GM12878 (cell line): ENCODE results near the gene CCDC149. TPM values are rescaled to one million over a fixed set of nuclear protein-coding genes. Genes with fewer than 3 reads are reported as not detected.

Experiments used
- RAD51 ChIP-seq: fragments of 450-650 bp; IDR thresholded peaks from 2 replicates; pipeline ENCODE4 v1.6.1; 2016; ENCODE audit warnings: moderate library complexity, mild to moderate bottlenecking, inconsistent platforms
- polyA plus RNA-seq, 11 experiments: library from polyadenylated mRNA; depleted of rRNA in 4 of 11; unstranded in 6 of 11; stranded (reverse) in 5 of 11; fragments of >200 nt; fragmentation: Nextera tagmentation in 4 of 11; fragmentation: Illumina TruSeq in 1 of 11; extraction: Ambion mirVana in 4 of 11; extraction: Trizol in 1 of 11; gene quantifications; 1 replicate in 1 of 11; 2 replicates in 10 of 11; pipeline versions ENCODE4 v1.2.1 to v1.2.3, GENCODE V29; 2011 to 2016; ENCODE audit warnings: inconsistent platforms in 2 of 11, missing spikeins in 2 of 11, low read depth in 1 of 11
- total RNA-seq, 4 experiments: library from RNA; depleted of rRNA in 3 of 4; stranded (reverse); fragments of >200 nt in 3 of 4; fragmentation: Illumina TruSeq in 1 of 4; extraction: Trizol in 1 of 4; gene quantifications; 2 replicates each; pipeline versions ENCODE4 v1.2.1 to v1.2.3, GENCODE V29; 2013 to 2021
- TF ChIP-seq, protein P1 (sequence below): fragments of 450-650 bp; IDR thresholded peaks from 2 replicates; pipeline ENCODE4 v1.6.1; 2017; ENCODE audit warnings: mild to moderate bottlenecking, low read depth, inconsistent platforms; ENCODE audit not compliant: poor library complexity, severe bottlenecking
- TF ChIP-seq, protein P2 (sequence below): fragments of 450-650 bp; formaldehyde crosslinking; IDR thresholded peaks from 2 replicates; pipeline ENCODE4 v1.4.0; 2022; ENCODE audit warnings: mild to moderate bottlenecking, moderate library complexity
- TF ChIP-seq, protein P3 (sequence below): fragments of 450-650 bp; IDR thresholded peaks from 2 replicates; pipeline ENCODE4 v1.6.1; 2018; ENCODE audit warnings: mild to moderate bottlenecking, low read depth, moderate library complexity; ENCODE audit not compliant: partially characterized antibody

The CCDC149 gene
- total and polyA plus RNA-seq, 10 of the 15 experiments (the other 5 are each of a cell fraction or from before 2014, with no cell fraction given): 0.03 to 0.04 (median 0.04) TPM; not detected in 7

DNA sequence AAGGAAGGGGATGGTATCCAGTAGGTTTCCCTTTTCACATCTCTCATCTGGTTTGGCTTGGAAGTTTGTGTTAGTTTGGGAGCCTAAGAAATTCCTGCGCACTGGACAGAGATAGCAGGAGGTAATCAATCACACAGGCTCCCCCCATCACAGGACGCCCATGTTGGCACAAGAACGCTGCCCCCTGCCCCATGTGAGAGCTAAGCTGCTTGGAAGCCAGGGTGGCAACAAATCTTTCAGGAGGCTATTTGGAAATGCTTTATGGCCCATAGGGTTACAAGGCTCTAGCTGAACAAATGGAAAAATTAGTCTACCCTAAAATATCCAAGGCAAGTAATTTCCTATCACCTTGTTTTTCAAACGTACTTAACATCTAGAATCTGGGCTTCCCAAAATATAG, 63.5 kb downstream of the CCDC149 start (continued):
- TF ChIP-seq, protein P1, sequence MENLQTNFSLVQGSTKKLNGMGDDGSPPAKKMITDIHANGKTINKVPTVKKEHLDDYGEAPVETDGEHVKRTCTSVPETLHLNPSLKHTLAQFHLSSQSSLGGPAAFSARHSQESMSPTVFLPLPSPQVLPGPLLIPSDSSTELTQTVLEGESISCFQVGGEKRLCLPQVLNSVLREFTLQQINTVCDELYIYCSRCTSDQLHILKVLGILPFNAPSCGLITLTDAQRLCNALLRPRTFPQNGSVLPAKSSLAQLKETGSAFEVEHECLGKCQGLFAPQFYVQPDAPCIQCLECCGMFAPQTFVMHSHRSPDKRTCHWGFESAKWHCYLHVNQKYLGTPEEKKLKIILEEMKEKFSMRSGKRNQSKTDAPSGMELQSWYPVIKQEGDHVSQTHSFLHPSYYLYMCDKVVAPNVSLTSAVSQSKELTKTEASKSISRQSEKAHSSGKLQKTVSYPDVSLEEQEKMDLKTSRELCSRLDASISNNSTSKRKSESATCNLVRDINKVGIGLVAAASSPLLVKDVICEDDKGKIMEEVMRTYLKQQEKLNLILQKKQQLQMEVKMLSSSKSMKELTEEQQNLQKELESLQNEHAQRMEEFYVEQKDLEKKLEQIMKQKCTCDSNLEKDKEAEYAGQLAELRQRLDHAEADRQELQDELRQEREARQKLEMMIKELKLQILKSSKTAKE: no peak
- TF ChIP-seq, protein P2, sequence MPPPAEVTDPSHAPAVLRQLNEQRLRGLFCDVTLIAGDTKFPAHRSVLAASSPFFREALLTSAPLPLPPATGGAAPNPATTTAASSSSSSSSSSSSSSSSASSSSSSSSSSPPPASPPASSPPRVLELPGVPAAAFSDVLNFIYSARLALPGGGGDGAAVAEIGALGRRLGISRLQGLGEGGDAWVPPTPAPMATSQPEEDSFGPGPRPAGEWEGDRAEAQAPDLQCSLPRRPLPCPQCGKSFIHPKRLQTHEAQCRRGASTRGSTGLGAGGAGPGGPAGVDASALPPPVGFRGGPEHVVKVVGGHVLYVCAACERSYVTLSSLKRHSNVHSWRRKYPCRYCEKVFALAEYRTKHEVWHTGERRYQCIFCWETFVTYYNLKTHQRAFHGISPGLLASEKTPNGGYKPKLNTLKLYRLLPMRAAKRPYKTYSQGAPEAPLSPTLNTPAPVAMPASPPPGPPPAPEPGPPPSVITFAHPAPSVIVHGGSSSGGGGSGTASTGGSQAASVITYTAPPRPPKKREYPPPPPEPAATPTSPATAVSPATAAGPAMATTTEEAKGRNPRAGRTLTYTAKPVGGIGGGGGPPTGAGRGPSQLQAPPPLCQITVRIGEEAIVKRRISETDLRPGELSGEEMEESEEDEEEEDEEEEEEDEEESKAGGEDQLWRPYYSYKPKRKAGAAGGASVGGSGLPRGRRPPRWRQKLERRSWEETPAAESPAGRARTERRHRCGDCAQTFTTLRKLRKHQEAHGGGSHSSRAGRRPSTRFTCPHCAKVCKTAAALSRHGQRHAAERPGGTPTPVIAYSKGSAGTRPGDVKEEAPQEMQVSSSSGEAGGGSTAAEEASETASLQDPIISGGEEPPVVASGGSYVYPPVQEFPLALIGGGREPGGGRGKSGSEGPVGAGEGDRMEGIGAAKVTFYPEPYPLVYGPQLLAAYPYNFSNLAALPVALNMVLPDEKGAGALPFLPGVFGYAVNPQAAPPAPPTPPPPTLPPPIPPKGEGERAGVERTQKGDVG: no peak
- no peak for TF ChIP-seq RAD51
- TF ChIP-seq, protein P3, sequence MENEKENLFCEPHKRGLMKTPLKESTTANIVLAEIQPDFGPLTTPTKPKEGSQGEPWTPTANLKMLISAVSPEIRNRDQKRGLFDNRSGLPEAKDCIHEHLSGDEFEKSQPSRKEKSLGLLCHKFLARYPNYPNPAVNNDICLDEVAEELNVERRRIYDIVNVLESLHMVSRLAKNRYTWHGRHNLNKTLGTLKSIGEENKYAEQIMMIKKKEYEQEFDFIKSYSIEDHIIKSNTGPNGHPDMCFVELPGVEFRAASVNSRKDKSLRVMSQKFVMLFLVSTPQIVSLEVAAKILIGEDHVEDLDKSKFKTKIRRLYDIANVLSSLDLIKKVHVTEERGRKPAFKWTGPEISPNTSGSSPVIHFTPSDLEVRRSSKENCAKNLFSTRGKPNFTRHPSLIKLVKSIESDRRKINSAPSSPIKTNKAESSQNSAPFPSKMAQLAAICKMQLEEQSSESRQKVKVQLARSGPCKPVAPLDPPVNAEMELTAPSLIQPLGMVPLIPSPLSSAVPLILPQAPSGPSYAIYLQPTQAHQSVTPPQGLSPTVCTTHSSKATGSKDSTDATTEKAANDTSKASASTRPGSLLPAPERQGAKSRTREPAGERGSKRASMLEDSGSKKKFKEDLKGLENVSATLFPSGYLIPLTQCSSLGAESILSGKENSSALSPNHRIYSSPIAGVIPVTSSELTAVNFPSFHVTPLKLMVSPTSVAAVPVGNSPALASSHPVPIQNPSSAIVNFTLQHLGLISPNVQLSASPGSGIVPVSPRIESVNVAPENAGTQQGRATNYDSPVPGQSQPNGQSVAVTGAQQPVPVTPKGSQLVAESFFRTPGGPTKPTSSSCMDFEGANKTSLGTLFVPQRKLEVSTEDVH: no peak
